Measurements from ENCODE around the gene SMS. TPM values are rescaled to one million over a fixed set of nuclear protein-coding genes. Genes with fewer than 3 reads are reported as not detected.
A peak's percentile ranks its signal among the peaks of the same experiment; 100 is the strongest.

SMS gene
- total and polyA plus RNA-seq, 4 donors: 47.5 to 55.9 (median 52.3) TPM

DNA sequence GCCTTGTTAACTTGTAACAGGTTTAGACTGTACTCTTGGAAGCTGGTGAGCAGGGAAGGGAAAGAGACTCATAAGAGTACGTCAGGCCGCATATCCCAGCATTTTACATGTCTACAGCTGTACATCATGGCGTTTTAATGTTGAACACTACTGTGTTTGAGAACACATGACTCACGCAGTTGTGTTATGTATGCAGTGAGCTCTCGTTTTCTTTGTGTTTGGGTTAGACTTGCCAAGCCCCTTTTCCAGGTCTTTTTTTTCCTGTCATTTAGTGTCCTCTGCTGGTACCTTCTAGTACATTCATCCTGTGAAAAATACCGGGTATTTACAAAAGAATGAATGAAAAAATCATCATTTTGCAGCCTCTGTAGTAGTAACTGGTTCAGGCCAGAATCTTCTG, 35.3 kb downstream of the SMS start:
- Histone ChIP-seq H3K36me3 (ENCODE audit: control insufficient read depth in 4 of 4, insufficient read depth in 4 of 4, low read length in 4 of 4) (peaks cover 0 to 34% (median 7%) of the 10 kb centered on the region in 4 donors), H3K9ac (ENCODE audit: insufficient read depth in 1 of 2, low read length in 2 of 2) (no peak overlapping the region), H3K27ac (ENCODE audit: low read depth in 1 of 2, low read length in 1 of 2) (no peak overlapping the region), H3K4me1 (ENCODE audit: control insufficient read depth in 5 of 5, insufficient read depth in 5 of 5, low read length in 5 of 5) (peaks cover 0 to 4% (median 0%) of the 10 kb centered on the region in 5 donors), H3K27me3 (ENCODE audit: control insufficient read depth in 3 of 3, insufficient read depth in 3 of 3, low read length in 2 of 3) (peaks cover 0 to 3% (median 0%) of the 10 kb centered on the region in 3 donors), H3K9me3 (ENCODE audit: control insufficient read depth in 4 of 4, insufficient read depth in 3 of 4, low read length in 3 of 4) (no peaks in the 10 kb centered on the region), H3K4me3 (no peak overlapping the region)
- no peak for TF ChIP-seq CTCF (IDR thresholded peaks at IDR 0.05; ENCODE audit: control extremely low read depth, extremely low read depth)
- ATAC-seq (ENCODE audit: insufficient read depth, low FRiP score): no peak
- peak in 2 of 3 donors; percentile 65 to 72 for DNase-seq
- 50 to 69% methylated on average over 6 of the region's 6 CpGs for WGBS, 2 donors

DNA sequence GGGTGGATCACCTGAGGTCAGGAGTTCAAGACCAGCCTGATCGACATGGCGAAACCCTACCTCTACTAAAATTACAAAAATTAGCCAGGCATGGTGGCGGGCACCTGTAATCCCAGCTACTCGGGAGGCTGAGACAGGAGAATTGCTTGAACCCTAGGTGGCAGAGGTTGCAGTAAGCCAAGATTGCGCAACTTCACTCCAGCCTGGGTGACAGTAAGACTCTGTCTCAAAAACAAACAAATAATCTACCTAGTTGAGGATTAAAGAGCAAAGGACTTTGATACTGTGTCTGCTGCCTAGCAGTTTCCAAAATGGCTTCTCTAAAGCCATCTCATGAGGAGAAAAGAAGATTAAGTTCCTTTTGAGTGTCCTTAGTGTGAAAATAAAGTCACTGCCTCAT, 37.8 kb downstream of the SMS start:
- Histone ChIP-seq H3K4me1 (ENCODE audit: control insufficient read depth in 5 of 5, insufficient read depth in 5 of 5, low read length in 5 of 5) (peaks cover 0 to 4% (median 0%) of the 10 kb centered on the region in 5 donors), H3K9ac (ENCODE audit: insufficient read depth in 1 of 2, low read length in 2 of 2) (no peak overlapping the region), H3K36me3 (ENCODE audit: control insufficient read depth in 4 of 4, insufficient read depth in 4 of 4, low read length in 4 of 4) (peaks cover 0 to 27% (median 7%) of the 10 kb centered on the region in 4 donors), H3K27ac (ENCODE audit: low read depth in 1 of 2, low read length in 1 of 2) (no peak overlapping the region), H3K4me3 (no peak overlapping the region), H3K9me3 (ENCODE audit: control insufficient read depth in 4 of 4, insufficient read depth in 3 of 4, low read length in 3 of 4) (no peaks in the 10 kb centered on the region), H3K27me3 (ENCODE audit: control insufficient read depth in 3 of 3, insufficient read depth in 3 of 3, low read length in 2 of 3) (peaks cover 0 to 3% (median 0%) of the 10 kb centered on the region in 3 donors)
- WGBS, 2 donors: 92% methylated on average over 4 to 5 of the region's 5 CpGs
- DNase-seq: no peak
- no peak for TF ChIP-seq CTCF (IDR thresholded peaks at IDR 0.05; ENCODE audit: control extremely low read depth, extremely low read depth)
- no peak for ATAC-seq (ENCODE audit: insufficient read depth, low FRiP score)

GRCh38 chrX:21982311-21982710, 41.8 kb downstream of the SMS start:
- 81 to 94% methylated on average over 4 to 6 of the region's 6 CpGs for WGBS, 2 donors

More at GRCh38 chrX:21982311-21982710, 41.8 kb downstream of the SMS start:
- no peak for ATAC-seq (ENCODE audit: insufficient read depth, low FRiP score)
- H3K36me3 ChIP-seq (ENCODE audit: control insufficient read depth in 4 of 4, insufficient read depth in 4 of 4, low read length in 4 of 4): peaks cover 0 to 10% (median 7%) of the 10 kb centered on the region in 4 donors
- no peaks in the 10 kb centered on the region for H3K27me3 ChIP-seq (ENCODE audit: control insufficient read depth in 3 of 3, insufficient read depth in 3 of 3, low read length in 2 of 3)
- TF ChIP-seq CTCF (IDR thresholded peaks at IDR 0.05; ENCODE audit: control extremely low read depth, extremely low read depth): no peak
- H3K4me3 ChIP-seq: no peak overlapping the region
- no peak overlapping the region for H3K27ac ChIP-seq (ENCODE audit: low read depth in 1 of 2, low read length in 1 of 2)
- peaks cover 0 to 12% (median 0%) of the 10 kb centered on the region in 5 donors for H3K4me1 ChIP-seq (ENCODE audit: control insufficient read depth in 5 of 5, insufficient read depth in 5 of 5, low read length in 5 of 5)
- DNase-seq: no peak
- H3K9ac ChIP-seq (ENCODE audit: insufficient read depth in 1 of 2, low read length in 2 of 2): no peak overlapping the region
- H3K9me3 ChIP-seq (ENCODE audit: control insufficient read depth in 4 of 4, insufficient read depth in 3 of 4, low read length in 3 of 4): no peaks in the 10 kb centered on the region

Data from lung (tissue), 12 donors.